NCI-H1436 (cell line): Measurements from ENCODE around the gene KREMEN2.
"Not testable (repeated sequence)": the region's sequence is repeated elsewhere in the genome, so short reads cannot be mapped to it uniquely, and the experiment has no call there.

ENCODE experiments used
- DNase-seq: peaks from one replicate; lab custom pipeline; 2025; lab: John Stamatoyannopoulos, UW

KREMEN2 gene

GRCh38 chr16:2963723-2964474 is at the start of gene KREMEN2:
Gene KREMEN2, plus strand, starts transcription at chr16:2964275. Its CDS starts 246 bp downstream, at chr16:2964521.
- peak; percentile 66 for DNase-seq

GRCh38 chr16:2915196-2915929 is 48.7 kb upstream of the KREMEN2 start:
- DNase-seq = no peak

- peak; percentile 43 for DNase-seq
Observed at GRCh38 chr16:2919511-2920255, 44.4 kb upstream of the KREMEN2 start.

GRCh38 chr16:2923481-2923880 is 40.6 kb upstream of the KREMEN2 start:
- DNase-seq = no peak

GRCh38 chr16:2924901-2925755 is 38.9 kb upstream of the KREMEN2 start:
- DNase-seq = no peak

GRCh38 chr16:2925951-2926649 is 38.0 kb upstream of the KREMEN2 start:
- DNase-seq = no peak

GRCh38 chr16:2926650-2926999 is 37.5 kb upstream of the KREMEN2 start:
- no peak for DNase-seq

GRCh38 chr16:2927010-2927646 is 36.9 kb upstream of the KREMEN2 start:
- DNase-seq = peak; percentile 86

- DNase-seq = not testable (repeated sequence)
Observed at GRCh38 chr16:2928151-2928550, 35.9 kb upstream of the KREMEN2 start.

GRCh38 chr16:2928796-2929195 is 35.3 kb upstream of the KREMEN2 start:
- no peak for DNase-seq

GRCh38 chr16:2929693-2930092 is 34.4 kb upstream of the KREMEN2 start:
- DNase-seq = no peak

- DNase-seq = no peak
Observed at GRCh38 chr16:2930236-2930635, 33.8 kb upstream of the KREMEN2 start.

GRCh38 chr16:2931231-2931914 is 32.7 kb upstream of the KREMEN2 start:
- DNase-seq = not testable (repeated sequence)

GRCh38 chr16:2933136-2933535 is 30.9 kb upstream of the KREMEN2 start:
- DNase-seq = no peak

GRCh38 chr16:2933701-2934100 is 30.4 kb upstream of the KREMEN2 start:
- DNase-seq = no peak

- no peak for DNase-seq
Observed at GRCh38 chr16:2934450-2934849, 29.6 kb upstream of the KREMEN2 start.

- no peak for DNase-seq
Observed at GRCh38 chr16:2936436-2937011, 27.6 kb upstream of the KREMEN2 start.

- DNase-seq = no peak
Observed at GRCh38 chr16:2937170-2937569, 26.9 kb upstream of the KREMEN2 start.

GRCh38 chr16:2938206-2938605 is 25.9 kb upstream of the KREMEN2 start:
- DNase-seq = no peak

GRCh38 chr16:2939968-2940367 is 24.1 kb upstream of the KREMEN2 start:
- no peak for DNase-seq
